DMS53 (cell line): ENCODE results near the gene GPS2.
A peak's percentile ranks its signal among the peaks of the same experiment; 100 is the strongest.
"Not testable (repeated sequence)": the region's sequence is repeated elsewhere in the genome, so short reads cannot be mapped to it uniquely, and the experiment has no call there.

Experiments
- DNase-seq: peaks from one replicate; lab custom pipeline; 2025; lab: John Stamatoyannopoulos, UW

GPS2 gene

DNA sequence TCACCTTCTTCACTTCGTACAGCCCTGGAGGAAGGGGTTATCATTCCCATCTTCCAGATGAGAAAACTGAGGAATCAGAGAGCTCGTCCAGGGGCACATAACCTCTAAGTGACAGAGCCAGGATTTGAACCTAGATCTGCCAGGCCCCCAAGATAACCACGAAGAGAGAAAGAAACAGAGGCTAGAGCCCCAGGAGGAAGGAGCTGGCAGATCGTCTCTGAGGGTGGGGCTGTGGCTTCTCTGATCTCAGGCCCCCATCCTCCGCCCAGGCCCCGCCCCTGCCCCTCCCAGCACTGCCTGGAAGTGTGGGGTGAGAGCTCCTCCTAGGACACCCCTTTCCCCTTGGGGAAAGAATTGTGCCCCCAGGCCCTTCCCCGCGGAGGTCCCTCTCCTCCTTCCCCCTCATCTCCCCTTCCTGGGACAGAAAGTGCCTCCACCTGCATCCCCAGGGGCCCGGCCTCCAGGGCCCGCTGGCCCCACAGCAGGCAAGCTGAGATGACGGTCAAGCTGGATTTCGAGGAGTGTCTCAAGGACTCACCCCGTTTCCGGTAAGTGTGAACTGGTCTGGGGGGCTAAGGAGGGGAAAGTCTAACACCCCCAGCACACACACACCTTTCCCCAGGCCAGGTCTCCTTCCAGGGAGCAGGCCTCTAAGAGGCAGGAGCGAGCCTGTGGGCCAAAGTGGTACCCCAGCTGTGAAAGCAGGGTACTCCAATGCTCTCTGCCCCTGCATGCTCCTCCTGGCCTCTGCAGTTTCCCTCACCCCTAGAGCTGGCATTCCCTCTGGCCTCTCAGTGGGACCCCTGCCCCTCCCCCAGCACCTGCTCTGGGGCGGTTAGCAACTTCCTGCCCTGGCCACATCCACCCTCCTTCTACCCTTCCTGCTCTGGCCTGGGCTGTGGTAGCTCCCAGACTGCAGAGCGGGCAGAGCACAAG, 21.3 kb upstream of the GPS2 start, which contains the start of gene ACAP1:
TSS of gene ACAP1 (plus strand) at position 290 of the 936 bp plus-strand sequence. CDS start at position 496, 206 bp downstream.
- DNase-seq: no peak

DNA sequence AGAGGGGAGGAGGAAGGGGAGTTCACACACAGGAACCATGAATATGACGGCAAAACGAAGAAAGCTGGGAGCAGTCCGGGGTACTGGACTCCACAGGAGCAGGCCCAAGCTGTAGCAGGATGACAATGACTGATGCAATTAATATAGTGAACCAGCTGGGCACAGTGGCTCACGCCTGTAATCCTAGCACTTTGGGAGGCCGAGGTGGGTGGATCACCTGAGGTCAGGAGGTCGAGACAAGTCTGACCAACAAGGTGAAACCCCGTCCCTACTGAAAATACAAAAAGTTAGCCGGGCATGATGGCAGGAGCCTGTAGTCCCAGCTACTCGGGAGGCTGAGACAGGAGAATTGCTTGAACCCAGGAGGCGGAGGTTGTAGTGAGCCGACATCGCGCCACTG, 20.6 kb upstream of the GPS2 start:
- not testable (repeated sequence) for DNase-seq

DNA sequence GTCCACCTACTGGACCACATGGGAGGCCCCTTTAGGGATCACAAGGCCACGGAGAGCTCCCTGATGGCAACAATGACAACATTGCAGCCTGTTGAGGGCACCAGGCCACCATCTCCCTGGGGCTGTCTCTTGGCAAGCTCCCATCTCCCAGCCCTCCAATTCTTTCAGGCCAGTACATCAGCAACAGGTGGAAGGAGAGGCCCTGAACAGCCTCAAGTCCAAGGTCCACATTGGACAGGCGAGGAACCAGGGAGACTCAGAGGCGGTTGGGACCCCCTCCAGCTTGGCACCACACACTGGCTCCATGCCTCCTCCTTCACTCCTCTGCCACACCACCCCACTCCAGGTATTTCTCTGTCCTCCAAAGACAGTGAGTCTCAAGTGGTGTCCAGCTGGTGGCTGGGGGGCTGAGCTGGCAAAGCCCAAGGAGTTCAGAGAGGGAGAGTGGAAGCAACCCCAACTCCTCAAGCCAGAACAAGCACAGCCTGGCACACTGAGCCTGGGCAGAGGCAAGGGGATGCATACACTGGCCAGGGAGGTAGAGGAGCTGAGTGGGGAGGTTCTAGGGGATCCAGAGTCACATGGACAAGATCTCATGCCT, 19.9 kb upstream of the GPS2 start:
- DNase-seq: no peak

- DNase-seq: not testable (repeated sequence)
Measured at GRCh38 chr17:7332600-7333069, 17.5 kb upstream of the GPS2 start.

DNA sequence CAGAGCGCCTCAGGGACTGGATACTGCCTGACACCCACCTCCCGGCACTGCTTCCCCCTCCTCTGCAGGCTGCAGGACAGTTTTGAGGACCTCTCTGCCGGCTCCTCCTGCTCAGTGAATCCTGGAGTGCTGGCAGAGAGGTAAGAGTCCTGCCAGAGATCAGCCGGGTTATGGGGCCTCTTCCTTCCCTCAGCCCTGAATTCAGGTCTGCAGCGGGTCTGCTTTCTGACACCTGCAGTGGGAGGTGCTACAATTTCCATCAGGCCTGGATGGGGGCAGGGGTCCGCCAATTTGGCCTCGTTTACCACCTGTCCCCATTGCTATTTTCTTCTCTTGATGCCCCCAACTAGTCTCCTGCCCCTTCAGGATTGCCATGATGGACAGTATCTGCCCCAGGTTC, 17.0 kb upstream of the GPS2 start:
- no peak for DNase-seq

GRCh38 chr17:7330638-7331015, 15.5 kb upstream of the GPS2 start:
- no peak for DNase-seq

GRCh38 chr17:7329997-7330637, 15.0 kb upstream of the GPS2 start:
- DNase-seq: peak; percentile 91

DNA sequence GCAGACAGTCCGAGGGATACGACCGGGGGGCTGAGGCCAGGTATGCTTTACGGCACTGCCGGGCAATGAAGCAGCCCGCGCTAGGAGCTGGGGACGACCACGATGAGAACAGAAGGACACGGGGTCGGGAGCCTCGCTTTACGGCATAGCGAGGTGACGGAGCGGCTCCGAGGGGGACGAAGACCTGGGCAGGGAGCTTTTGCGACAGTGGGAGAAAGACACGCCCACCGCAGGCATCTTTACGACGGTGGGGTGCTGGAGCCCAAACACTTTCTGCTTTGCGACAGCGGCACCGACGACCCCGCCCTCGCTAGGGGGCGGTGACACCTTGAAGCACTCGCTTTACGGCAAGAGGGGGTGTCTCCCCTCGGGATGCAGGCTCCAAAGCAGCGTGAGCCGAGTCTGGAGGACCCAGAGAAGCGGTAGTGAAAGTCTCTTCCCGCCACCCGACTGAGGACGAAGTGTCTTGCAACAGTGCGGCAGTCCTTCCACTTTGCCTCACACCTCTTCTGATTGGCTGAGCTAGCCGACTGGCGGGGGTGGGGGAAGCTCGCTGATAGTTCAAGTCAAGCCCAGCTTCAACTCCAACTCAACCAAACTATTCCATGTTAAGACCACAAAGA, 14.3 kb upstream of the GPS2 start:
- DNase-seq: peak; percentile 100

GRCh38 chr17:7328840-7329373, 13.7 kb upstream of the GPS2 start, which contains the start of gene NEURL4:
TSS of gene NEURL4 (minus strand) at chr17:7329335. CDS start at chr17:7329312, 23 bp downstream.
- DNase-seq: peak; percentile 84

DNA sequence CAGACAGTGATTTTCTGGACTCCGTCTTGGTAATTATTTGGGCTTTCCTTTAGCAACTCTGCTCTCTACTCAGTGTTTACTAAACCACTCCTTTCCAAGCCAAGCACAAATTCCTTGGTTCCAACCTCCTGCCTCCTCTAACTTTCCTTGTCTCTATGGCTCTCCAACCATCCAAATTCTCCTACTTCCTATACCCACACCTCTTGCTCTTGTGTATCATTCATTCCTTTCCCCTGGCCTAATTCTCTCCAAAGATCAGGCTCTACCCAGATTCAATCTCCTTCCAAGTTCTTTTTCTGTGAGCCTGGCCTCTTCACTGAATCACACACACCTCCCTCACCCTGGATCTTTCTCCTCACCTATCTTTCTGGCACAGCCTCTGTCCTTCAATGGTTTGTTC, 12.8 kb upstream of the GPS2 start:
- no peak for DNase-seq

- DNase-seq: no peak
Measured at GRCh38 chr17:7327501-7327900, 12.3 kb upstream of the GPS2 start.

DNA sequence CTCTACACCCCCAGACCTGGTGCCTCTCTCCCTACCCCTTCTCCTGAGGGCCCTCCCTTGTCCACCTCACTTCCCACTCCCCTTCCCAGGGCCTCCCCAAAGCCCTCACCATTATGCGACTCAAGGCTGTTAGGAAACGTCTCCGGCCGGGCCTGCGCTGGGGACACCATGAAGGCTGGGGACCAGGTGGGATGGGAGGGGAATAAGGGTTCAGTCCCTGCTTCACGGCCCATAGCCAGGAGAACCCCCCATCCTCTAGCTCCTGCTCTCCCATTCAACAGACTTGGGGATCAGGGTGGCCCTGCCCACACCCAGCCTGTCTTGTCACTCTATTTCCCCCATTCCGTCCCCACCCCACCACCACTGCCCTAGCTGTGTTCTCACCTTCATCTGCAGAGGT, 11.9 kb upstream of the GPS2 start:
- no peak for DNase-seq

- no peak for DNase-seq
Measured at GRCh38 chr17:7326186-7326585, 11.0 kb upstream of the GPS2 start.

DNA sequence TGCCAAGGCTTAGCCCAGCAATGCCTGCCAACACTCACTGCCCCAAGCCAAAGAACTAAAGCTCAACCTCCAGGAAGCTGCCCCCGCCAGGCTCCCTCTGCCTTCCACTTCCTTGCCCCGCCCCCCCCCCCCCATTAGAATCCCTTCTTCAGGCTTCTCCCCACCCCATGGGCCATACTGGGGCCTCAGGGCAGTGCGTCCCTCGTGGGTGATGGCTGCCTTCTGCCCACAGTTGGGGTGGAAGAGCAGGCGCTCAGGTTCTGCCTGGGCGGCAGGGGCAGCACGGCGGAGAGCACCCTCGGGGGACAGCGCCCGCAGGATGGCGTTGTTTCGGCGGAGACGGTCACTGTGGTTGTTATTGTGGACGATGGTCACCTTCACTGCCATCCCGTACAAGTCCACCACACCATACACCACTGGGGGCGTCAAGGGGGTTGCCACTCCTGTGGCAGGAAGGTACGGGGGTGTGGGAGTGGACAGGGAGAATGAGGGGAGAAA, 9.9 kb upstream of the GPS2 start:
- DNase-seq: no peak

DNA sequence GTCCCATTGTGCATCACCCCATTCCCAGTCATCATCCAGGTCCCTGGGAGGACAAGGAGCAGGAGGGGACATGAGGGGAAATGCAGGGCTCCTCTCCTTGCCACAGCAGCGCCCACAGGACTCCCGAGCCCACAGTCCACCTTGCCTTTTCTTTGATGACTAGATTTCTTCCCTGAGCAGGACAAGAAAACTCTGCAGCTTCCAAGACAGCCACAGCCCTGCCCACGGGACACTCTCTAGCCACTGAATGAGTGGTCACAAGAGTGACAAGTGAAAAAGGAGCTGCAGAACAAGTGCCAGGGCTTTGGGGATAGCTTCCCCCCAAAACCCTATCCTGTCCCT, 9.2 kb upstream of the GPS2 start:
- DNase-seq: no peak

- DNase-seq: peak; percentile 58
Measured at GRCh38 chr17:7323731-7324437, 8.7 kb upstream of the GPS2 start.

DNA sequence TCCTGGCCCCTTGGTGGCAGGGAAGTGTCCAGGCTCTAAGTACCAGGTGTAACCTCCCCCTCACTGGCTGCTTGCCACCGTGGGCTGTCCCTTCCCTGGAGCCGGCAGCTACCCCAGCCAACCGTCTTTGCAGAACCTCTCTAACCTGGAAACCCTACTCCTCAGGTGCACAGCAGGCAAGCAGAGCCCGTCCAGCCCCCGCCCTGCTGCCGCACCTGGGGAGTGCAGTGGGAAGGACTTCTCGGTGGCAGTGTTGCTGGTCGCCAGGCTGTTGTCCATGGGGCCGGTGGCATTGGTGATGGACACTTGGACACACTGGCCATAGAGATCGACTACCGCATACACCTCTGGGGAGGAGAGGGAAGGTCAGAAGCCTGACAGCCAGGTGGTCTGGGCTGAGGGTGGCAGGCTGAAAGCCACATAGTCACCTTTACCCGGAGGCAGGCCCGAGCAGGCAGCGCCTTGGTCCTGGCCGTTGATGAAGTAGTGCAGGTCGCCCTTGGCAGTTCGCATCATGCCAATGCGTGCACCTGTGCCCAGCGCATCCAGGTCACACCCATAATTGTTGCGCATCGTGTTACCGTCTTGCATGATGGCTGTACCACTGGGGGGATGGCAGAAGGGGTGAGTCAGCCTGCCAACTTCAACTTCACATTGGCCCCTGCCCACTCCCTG, 7.5 kb upstream of the GPS2 start:
- DNase-seq: no peak

DNA sequence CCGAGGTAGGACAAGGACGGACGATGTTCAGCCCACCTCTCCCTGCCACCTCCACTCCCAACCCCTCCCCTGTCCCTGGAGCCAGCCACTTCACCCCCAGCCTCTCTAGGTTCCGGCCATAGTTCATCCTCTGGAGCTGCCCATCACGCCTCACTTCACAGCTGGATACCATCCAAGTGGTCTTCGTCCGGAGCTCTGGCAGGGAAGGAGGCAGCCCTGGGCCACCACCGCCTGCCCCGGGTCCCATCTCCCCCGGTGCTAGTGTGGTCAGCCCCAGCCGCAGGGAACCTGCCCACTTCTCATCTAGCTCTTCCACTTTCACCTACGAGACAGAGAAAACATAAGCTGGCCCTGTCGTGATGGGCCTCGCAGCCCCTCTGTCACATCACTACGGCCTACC, 6.3 kb upstream of the GPS2 start:
- DNase-seq: no peak

DNA sequence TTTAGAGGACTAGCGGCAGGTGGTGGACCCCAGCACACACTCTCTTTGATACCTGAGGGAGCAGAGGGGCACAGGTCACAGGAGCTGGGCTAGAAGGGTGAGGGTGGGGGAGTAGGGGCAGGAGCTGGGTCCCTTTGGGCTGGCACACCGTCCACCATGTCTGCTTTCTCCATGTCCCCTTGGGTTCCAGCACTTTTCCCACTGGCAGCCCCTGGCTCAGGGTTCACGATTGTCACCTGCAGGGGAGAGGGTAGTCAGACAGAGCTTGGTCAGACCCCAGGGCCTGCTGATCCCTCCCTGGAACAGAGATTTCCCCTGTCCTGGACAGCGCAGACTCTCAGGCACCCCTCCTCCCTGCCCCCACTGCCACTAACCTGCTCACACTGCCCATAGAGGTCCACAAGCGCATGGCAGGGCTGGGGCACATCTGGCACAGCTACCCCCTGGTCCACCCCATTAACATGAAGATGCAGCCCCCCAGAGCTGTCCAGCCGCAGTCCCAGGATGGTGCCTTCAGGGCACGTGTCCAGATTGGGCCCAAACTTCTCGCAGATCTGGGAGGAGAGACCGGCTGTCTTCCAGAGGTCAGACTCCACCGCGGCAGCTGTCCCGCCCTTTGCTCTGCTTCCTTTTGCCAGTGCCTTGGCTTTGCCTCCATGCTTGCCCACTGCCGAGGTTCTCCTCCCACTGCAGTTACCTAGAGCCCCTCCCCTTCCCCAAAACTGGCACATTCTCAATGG, 3.1 kb upstream of the GPS2 start:
- DNase-seq: no peak
